Esophagus squamous epithelium (tissue), 4 donors: ENCODE results near the gene LNP1.

Experiments
- POLR2A ChIP-seq, 4 donors: fragments of 450-650 bp; IDR thresholded peaks; one replicate each; pipeline ENCODE4 v1.6.1; 2017; ENCODE audit warnings: antibody characterized with exemption in 4 of 4, mild to moderate bottlenecking in 4 of 4, moderate library complexity in 3 of 4
- TF ChIP-seq, protein P1 (sequence below), 6 experiments: fragments of 450-650 bp in 4 of 6; fragments of 200-600 bp in 2 of 6; sonication (generic) in 2 of 6; IDR thresholded peaks; one replicate each; pipeline ENCODE4 v1.5.1; 2016 to 2019; ENCODE audit warnings: antibody characterized with exemption in 6 of 6, mild to moderate bottlenecking in 4 of 6, moderate library complexity in 4 of 6

DNA sequence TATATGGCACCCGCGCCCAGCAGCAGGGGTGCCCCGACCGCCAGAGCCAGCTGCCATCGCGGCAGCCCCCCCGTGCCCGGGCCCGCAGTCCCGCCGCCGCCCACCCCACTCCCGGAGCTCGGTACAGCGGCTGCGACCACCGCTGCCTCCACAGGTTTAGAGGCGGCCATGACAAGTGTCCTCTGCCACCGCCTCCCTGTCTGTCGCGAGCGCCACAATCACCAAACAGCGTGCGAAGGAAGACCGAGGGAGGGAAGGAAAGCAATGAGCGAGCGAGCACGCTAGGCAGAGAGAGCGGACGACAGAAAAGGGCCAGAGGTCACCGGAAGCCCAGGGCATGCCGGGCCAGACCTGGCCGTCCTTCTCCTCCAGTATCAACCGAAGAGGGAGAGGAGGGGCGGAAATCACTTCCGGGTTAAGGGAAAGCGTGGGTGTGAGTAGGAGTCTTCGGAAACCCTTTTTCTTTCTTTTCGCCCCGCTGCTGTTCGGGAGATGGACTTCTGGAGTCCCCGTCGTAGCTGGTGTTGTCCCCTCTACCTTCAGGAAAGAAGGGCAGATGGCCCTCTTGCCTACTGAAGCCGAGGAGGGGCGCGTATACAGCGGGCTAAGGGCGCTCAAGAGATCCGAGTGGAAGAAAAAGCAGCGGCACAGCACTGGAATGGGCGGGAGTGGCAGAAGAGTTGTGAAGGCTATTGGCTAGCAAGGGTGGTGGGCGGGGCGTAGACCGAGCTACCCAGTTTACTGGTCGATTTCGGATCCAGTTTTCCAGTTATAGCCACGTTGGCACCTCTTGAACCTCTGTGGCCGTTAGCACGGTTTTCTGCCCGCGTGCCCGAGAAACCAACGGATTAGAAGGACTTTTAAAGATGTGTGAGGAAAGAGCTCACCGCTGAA, at the start of gene LNP1, which contains the start of gene TOMM70:
- TF ChIP-seq, protein P1, sequence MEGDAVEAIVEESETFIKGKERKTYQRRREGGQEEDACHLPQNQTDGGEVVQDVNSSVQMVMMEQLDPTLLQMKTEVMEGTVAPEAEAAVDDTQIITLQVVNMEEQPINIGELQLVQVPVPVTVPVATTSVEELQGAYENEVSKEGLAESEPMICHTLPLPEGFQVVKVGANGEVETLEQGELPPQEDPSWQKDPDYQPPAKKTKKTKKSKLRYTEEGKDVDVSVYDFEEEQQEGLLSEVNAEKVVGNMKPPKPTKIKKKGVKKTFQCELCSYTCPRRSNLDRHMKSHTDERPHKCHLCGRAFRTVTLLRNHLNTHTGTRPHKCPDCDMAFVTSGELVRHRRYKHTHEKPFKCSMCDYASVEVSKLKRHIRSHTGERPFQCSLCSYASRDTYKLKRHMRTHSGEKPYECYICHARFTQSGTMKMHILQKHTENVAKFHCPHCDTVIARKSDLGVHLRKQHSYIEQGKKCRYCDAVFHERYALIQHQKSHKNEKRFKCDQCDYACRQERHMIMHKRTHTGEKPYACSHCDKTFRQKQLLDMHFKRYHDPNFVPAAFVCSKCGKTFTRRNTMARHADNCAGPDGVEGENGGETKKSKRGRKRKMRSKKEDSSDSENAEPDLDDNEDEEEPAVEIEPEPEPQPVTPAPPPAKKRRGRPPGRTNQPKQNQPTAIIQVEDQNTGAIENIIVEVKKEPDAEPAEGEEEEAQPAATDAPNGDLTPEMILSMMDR (IDR thresholded peaks at IDR 0.05): no peak
- TF ChIP-seq POLR2A (IDR thresholded peaks at IDR 0.05): peak in 1 of 4 donors; percentile 69
